Activated naive CD8-positive, alpha-beta T cell (primary cell): ENCODE measurements around the gene NTSR1.

Source experiments
- H3K27ac Mint-ChIP-seq: one replicate; pipeline ENCODE4 v1.8.0; 2021; ENCODE audit warnings: mixed read lengths
- H3K27me3 Mint-ChIP-seq: one replicate; pipeline ENCODE4 v1.8.0; 2021; ENCODE audit warnings: mixed read lengths
- H3K36me3 Mint-ChIP-seq: one replicate; pipeline ENCODE4 v1.8.0; 2021; ENCODE audit warnings: mixed read lengths
- H3K4me1 Mint-ChIP-seq: one replicate; pipeline ENCODE4 v1.8.0; 2021; ENCODE audit warnings: low read depth, mixed read lengths
- H3K4me3 Mint-ChIP-seq: one replicate; pipeline ENCODE4 v1.8.0; 2021; ENCODE audit warnings: mild to moderate bottlenecking, mixed read lengths
- H3K9me3 Mint-ChIP-seq: one replicate; pipeline ENCODE4 v1.8.0; 2021; ENCODE audit warnings: low read depth, mixed read lengths

The NTSR1 gene

DNA sequence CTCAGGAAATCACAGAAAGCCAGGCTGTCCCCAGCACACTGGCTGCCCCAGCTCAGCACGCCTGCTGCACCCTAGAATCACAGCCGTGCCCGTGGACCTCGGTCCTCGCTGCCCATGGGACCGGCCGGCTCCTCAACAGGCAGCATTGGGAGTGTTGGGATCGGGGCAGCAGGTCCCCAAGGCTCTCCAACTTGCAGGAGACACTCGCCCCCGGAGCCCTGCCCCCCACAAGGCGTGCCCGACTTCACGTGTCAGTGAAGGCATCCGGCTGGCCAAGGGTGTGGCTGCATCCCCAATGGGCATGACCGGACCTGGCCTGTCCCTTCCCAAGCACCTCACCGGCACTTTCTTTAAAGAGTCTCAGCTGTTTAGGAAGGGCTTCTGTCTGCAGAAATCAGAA, 3.0 kb upstream of the NTSR1 start:
- H3K27me3 Mint-ChIP-seq, result peaks cover 10% of the 10 kb centered on the region

DNA sequence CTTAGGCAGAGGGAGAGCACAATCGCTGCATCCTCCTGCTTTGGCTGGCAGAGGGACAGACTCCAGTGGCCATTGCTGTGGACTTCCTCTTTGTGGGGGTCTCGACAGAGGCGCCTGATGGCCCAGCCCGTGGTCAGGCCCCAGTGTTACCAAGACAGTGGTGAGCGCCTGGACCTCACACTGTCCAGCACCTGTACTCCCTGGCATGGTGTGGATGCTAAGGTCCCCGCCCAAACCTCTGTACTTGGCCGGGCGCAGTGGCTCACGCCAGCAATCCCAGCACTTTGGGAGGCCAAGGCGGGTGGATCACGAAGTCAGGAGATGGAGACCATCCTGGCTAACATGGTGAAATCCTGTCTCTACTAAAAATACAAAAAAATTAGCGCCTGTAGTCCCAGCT, 2.3 kb upstream of the NTSR1 start:
- Mint-ChIP-seq H3K27me3 (peaks cover 10% of the 10 kb centered on the region), H3K9me3 (no peaks in the 10 kb centered on the region), H3K27ac (no peak overlapping the region), H3K36me3 (no peaks in the 10 kb centered on the region), H3K4me1 (peaks cover 15% of the 10 kb centered on the region), H3K4me3 (no peak overlapping the region)

More for the DNA sequence above, 3.0 kb upstream of the NTSR1 start:
- no peaks in the 10 kb centered on the region for H3K9me3 Mint-ChIP-seq
- H3K36me3 Mint-ChIP-seq, result no peaks in the 10 kb centered on the region
- H3K27ac Mint-ChIP-seq, result no peak overlapping the region
- H3K4me1 Mint-ChIP-seq, result peaks cover 15% of the 10 kb centered on the region
- no peak overlapping the region for H3K4me3 Mint-ChIP-seq

DNA sequence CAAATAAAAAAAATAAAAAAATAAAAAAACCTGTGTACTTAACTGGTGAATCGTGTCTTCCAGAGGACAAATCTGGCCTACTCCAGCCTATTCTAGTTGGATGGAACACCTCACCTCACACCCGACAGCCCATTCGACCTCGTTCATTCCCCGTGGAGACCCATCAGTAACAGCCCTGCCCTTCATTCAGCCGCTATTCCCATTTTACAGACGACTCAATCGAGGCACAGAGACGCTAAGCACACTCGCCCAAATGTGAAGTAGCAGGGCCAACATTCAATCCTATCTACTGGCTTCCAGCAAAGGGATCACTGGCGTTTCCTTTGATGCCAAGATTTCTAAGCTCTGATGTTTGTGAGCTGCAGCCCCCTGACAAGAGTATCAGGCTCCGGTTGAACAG, 1.8 kb upstream of the NTSR1 start:
- H3K27me3 Mint-ChIP-seq, result peaks cover 10% of the 10 kb centered on the region
- H3K4me1 Mint-ChIP-seq, result peaks cover 15% of the 10 kb centered on the region
- no peak overlapping the region for H3K27ac Mint-ChIP-seq
- no peaks in the 10 kb centered on the region for H3K36me3 Mint-ChIP-seq
- peak overlapping the region; percentile 20 for H3K4me3 Mint-ChIP-seq
- H3K9me3 Mint-ChIP-seq, result no peaks in the 10 kb centered on the region

DNA sequence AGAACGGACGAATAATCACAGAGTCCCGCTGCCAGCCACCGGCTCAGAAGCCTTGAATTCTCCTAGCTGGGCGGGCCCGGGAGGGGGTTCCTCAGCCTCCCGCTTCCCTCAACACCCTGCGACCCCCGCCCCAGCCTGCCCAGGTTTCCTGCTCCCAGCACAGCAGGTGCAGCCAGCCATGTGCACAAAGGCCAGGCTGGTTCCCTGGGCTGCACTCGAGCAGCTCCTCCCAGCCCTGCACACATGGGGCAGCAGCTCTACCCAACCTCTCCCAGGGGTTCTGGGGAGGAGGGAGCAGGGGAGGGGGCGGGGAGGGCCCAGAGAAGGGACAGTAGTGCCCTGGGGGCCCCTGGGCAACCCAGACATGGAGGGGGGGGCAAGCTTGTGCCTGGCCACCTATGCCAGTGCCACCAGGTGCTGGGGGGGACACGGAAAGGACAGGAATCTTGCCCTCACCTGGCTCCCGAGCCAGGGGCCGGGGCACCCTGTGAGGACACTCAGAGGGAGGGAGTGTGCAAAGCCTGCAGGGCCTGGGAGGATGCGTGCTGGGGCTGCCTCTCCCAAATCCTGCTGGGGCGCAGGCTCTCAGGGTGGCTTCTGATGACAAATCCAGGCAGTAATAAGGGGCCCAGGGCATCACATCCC, 1.2 kb upstream of the NTSR1 start:
- peaks cover 10% of the 10 kb centered on the region for H3K27me3 Mint-ChIP-seq
- H3K27ac Mint-ChIP-seq, result no peak overlapping the region
- H3K4me1 Mint-ChIP-seq, result peaks cover 15% of the 10 kb centered on the region
- no peak overlapping the region for H3K4me3 Mint-ChIP-seq
- no peaks in the 10 kb centered on the region for H3K36me3 Mint-ChIP-seq
- no peaks in the 10 kb centered on the region for H3K9me3 Mint-ChIP-seq

DNA sequence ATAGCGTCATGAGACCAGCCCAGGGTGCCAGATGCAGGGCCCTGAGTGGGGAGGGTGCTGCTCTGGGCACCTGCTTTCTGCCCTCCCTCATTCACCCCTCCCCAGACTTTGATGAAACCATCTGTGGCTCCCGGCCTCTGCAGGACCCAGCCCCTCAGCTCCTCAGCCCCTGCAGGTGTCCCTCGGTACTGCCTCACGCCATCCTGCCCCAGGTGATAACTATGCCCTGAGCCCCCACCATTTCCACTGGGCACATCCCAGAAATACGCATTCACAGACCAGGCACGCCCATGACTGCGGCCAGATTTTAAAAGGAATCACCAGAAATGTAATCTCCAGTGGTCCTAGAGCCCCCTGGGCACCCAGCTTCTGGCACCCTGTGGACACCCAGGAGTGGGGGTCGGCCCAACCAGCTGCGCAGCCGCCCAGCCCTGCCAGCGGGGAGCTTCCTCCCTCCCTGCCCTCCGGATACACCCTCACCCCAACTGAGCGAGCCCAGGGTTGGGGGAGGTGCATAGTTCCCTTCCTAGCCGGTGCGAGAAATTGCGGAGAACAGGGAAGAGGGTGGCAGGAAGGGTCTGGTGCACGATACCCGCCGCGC, 615 bp upstream of the NTSR1 start:
- peaks cover 15% of the 10 kb centered on the region for H3K4me1 Mint-ChIP-seq
- H3K9me3 Mint-ChIP-seq, result no peaks in the 10 kb centered on the region
- no peaks in the 10 kb centered on the region for H3K36me3 Mint-ChIP-seq
- peaks cover 10% of the 10 kb centered on the region for H3K27me3 Mint-ChIP-seq
- H3K4me3 Mint-ChIP-seq, result peak overlapping the region; percentile 62
- H3K27ac Mint-ChIP-seq, result no peak overlapping the region

DNA sequence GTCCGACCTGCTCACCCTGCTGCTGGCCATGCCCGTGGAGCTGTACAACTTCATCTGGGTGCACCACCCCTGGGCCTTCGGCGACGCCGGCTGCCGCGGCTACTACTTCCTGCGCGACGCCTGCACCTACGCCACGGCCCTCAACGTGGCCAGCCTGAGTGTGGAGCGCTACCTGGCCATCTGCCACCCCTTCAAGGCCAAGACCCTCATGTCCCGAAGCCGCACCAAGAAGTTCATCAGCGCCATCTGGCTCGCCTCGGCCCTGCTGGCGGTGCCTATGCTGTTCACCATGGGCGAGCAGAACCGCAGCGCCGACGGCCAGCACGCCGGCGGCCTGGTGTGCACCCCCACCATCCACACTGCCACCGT, 885 bp downstream of the NTSR1 start:
- Mint-ChIP-seq H3K4me3 (peak overlapping the region; percentile 20), H3K9me3 (no peaks in the 10 kb centered on the region), H3K36me3 (no peaks in the 10 kb centered on the region), H3K27ac (no peak overlapping the region), H3K27me3 (peaks cover 10% of the 10 kb centered on the region), H3K4me1 (peaks cover 12% of the 10 kb centered on the region)

DNA sequence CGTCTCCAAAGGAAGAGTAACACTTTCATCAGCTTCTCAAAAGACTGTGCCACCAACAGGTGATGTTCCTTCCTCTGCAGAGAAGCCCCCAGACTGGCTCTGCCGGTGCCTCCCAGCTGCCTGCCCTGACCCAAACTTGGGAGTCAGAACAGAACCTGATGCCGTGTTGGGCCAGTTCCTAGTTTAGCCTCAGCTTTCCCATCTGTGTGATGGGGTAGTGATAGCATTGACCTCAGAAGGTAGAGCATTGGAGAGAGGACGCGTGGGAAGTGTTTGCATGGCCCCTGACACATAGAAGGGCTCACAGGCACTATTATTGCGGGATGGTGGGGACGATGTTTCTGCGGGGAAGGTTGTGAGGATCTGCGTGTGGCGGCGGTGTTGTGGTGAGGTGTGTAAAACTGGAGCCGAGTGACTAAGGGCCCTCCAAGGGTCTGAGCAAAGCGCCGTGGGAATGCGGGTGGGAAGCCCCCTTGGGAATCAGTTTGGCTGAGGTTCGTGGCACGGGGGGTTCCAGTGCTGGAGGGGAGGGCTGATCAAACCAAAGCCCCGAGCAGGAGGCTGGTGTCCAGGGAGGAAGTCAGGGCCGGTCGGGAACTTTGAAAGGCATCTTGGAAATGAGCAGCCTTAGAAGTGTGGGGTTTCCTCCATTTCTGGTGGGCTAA, 1.7 kb downstream of the NTSR1 start:
- H3K27ac Mint-ChIP-seq, result no peak overlapping the region
- H3K36me3 Mint-ChIP-seq, result no peaks in the 10 kb centered on the region
- H3K9me3 Mint-ChIP-seq, result no peaks in the 10 kb centered on the region
- no peak overlapping the region for H3K4me3 Mint-ChIP-seq
- H3K27me3 Mint-ChIP-seq, result peaks cover 10% of the 10 kb centered on the region
- peaks cover 13% of the 10 kb centered on the region for H3K4me1 Mint-ChIP-seq

DNA sequence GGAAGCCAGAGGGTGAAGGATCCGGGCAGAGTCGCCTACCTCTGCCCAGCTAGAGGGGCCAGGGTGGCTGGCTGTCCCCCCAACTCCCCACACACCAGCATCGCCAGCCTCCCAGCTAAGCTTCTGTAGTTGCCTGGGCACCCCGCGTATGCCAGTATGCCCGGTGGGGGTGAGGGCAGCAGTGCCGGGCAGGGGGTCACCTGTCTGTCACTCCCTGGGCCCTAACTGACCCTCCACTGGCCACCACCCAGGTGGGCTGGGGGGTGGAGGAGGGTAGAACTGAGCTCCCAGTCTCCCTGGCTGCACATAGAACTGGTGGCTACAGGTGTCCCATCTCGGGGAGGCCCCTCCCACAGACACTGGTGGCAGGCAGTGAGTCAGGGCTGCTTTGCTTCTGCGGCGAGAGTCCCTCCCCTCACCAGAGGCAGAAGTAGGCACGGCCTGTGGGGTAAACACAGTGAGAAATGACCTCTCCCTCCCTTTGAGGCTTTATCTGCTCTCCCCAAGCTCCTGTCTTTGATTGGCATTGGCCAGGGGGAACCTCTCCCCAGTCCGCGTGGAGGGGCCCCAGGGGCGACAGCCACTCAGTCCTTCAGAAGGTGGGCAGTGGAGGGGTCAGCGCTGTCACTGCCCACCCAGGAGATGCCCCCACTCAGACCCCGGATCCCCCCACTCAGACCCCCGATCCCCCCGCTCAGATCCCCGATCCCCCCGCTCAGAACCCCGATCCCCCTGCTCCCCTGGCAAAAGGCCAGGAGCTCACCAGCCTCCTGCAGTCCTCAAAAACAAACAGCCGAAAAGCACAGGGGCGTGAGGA, 2.5 kb downstream of the NTSR1 start:
- peaks cover 19% of the 10 kb centered on the region for H3K4me1 Mint-ChIP-seq
- H3K36me3 Mint-ChIP-seq, result no peaks in the 10 kb centered on the region
- H3K4me3 Mint-ChIP-seq, result no peak overlapping the region
- H3K27ac Mint-ChIP-seq, result no peak overlapping the region
- H3K9me3 Mint-ChIP-seq, result no peaks in the 10 kb centered on the region
- peaks cover 10% of the 10 kb centered on the region for H3K27me3 Mint-ChIP-seq

DNA sequence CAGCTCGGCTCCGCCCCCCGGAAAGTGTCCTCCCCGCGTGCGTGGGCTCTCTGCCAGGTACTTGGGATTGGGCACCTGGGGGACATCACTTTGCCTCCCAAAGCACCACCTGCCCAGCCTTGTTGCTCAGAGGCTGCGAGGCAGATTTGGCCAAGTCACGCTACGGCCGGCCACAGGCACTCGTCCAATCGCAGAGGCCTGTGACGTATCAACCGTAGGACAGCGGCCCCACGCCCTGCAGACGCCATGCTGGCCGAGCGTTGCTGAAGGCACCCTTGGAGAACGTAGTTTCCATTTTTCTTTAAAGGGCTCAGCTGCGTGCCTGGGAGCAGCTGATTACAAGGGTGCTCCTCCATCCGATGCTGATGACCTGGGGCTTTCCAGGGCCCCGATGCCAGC, 3.1 kb downstream of the NTSR1 start:
- peaks cover 25% of the 10 kb centered on the region for H3K4me1 Mint-ChIP-seq
- no peak overlapping the region for H3K4me3 Mint-ChIP-seq
- H3K27ac Mint-ChIP-seq, result no peak overlapping the region
- H3K36me3 Mint-ChIP-seq, result no peaks in the 10 kb centered on the region
- peaks cover 10% of the 10 kb centered on the region for H3K27me3 Mint-ChIP-seq
- H3K9me3 Mint-ChIP-seq, result no peaks in the 10 kb centered on the region

DNA sequence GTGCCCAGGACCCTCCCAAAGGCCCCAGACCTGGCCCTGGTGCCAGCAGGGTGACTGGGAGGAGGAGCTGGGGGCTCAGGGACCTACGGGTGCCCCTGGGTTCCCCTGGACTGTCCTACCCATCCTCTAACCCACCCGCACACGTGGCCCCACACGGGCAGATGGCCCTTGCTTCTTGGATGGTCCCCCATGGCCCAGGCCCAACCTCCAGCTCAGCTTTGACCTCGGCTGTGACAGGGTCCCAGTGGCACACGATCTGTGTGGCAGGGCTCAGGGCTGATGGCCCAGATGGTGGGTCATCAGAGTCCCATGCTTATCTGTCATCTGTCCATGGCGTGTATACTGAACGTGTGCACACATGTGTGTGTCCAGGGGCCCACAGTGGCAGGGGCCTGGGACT, 4.0 kb downstream of the NTSR1 start:
- no peak overlapping the region for H3K27ac Mint-ChIP-seq
- no peaks in the 10 kb centered on the region for H3K9me3 Mint-ChIP-seq
- peaks cover 7% of the 10 kb centered on the region for H3K27me3 Mint-ChIP-seq
- H3K4me1 Mint-ChIP-seq, result peaks cover 31% of the 10 kb centered on the region
- no peak overlapping the region for H3K4me3 Mint-ChIP-seq
- no peaks in the 10 kb centered on the region for H3K36me3 Mint-ChIP-seq

DNA sequence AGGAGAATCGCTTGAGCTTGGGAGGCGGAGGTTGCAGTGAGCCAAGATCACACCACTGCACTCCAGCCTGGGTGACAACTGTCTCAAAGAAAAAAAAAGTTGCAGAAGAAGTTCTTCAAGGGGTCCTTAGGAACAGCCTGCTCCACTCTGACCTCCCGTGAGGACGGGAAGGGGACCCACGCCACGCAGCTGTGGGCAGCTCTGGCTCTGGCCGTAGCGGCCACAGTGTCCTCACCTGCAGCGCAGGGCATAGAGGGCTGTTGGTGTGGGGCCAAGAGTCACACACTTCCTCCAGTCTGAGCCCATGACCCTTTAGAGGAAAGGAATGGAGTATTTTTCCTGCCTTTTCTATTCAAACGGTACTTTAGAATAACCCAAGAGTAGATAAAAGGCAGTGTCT, 5.4 kb downstream of the NTSR1 start:
- H3K27ac Mint-ChIP-seq, result no peak overlapping the region
- H3K4me1 Mint-ChIP-seq, result peaks cover 30% of the 10 kb centered on the region
- H3K27me3 Mint-ChIP-seq, result peaks cover 5% of the 10 kb centered on the region
- H3K9me3 Mint-ChIP-seq, result no peaks in the 10 kb centered on the region
- H3K4me3 Mint-ChIP-seq, result no peak overlapping the region
- no peaks in the 10 kb centered on the region for H3K36me3 Mint-ChIP-seq

DNA sequence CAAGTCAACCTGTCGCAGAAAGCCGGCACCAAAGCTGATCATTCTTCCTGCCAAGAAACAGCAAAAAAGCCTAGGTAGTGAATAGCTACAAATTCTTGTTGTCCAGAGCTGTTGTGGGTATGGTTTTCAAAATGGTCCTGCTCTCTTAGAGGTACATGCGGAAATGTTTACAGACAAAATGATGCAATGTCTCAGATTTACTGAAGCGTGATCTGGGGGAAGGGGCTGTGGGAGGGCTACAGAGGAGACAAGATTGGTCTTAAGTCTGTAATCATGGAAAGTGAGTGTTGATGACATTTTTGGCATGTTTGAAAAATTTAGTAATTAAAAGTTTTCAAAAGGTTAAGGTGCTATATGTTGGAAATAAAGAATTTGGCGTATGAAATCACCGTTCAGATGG, 6.2 kb downstream of the NTSR1 start:
- Mint-ChIP-seq H3K4me3 (no peak overlapping the region), H3K36me3 (peaks cover 2% of the 10 kb centered on the region), H3K27me3 (peaks cover 5% of the 10 kb centered on the region), H3K4me1 (peaks cover 30% of the 10 kb centered on the region), H3K27ac (no peak overlapping the region), H3K9me3 (no peaks in the 10 kb centered on the region)

DNA sequence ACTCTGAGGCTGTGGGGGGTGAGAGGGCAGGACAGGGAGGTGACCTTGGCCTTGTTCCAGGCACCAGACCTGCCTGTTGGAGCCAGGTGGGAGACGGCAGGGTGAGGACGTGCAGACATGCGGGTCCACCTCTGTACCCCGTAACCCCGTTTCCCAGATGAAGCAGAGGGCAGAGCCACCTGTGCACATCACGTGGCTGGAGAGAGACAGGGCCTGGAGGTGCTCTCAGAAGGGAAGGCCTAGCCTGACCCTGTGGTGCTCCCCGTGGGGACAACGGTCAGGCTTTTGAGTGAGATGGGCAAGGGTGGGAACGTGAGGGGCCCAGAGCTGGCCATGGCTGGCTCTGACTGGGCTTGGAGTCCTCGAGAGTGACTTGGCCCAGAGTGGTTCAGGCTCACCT, 6.6 kb downstream of the NTSR1 start:
- peaks cover 2% of the 10 kb centered on the region for H3K36me3 Mint-ChIP-seq
- peaks cover under 1% of the 10 kb centered on the region for H3K9me3 Mint-ChIP-seq
- H3K27ac Mint-ChIP-seq, result no peak overlapping the region
- H3K27me3 Mint-ChIP-seq, result peaks cover 2% of the 10 kb centered on the region
- H3K4me3 Mint-ChIP-seq, result no peak overlapping the region
- H3K4me1 Mint-ChIP-seq, result peaks cover 29% of the 10 kb centered on the region

DNA sequence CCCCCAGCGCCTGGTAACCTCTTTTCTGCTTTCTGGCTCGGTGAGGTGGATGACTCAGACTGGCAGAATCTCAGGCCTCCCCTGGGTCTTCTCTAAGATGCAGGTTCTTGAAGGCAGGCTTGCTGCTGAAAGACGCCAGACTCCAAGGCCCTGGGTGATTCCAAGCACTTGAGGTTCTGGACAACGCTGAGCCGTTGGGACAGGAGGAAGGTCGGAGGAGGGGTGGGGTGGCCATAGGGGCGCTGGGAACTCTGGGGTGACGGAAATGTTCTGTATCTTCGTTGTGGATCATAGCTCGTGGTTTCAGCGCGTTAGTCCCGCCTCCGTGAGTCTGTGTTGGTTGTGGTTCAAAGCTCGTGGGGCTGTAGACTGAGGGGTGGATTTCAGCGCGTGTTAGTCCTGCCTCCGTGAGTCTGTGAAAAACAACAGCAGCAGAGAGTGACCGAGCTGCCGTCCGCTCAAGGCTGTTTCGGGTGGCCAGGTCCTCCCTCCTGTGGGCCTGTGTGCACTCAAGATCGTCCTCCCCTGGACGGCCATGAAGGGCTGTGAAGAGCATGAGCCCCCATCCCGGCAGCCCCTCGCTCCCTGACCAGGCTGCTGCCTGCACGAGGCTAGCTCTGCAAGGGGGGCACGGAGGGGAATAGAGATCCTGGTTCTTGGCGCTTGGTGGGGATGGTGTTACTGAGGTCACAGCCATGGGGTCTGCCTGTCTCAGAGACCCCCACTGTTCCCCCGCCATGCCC, 7.7 kb downstream of the NTSR1 start:
- peaks cover 28% of the 10 kb centered on the region for H3K4me1 Mint-ChIP-seq
- peaks cover 8% of the 10 kb centered on the region for H3K36me3 Mint-ChIP-seq
- no peaks in the 10 kb centered on the region for H3K27me3 Mint-ChIP-seq
- H3K27ac Mint-ChIP-seq, result peak overlapping the region; percentile 68
- H3K9me3 Mint-ChIP-seq, result peaks cover 7% of the 10 kb centered on the region
- H3K4me3 Mint-ChIP-seq, result peak overlapping the region; percentile 59
